Measurements from ENCODE around the gene C17orf78. TPM values are rescaled to one million over a fixed set of nuclear protein-coding genes. Genes with fewer than 3 reads are reported as not detected.
"Not testable (repeated sequence)": the region's sequence is repeated elsewhere in the genome, so short reads cannot be mapped to it uniquely, and the experiment has no call there.

Gene C17orf78
- total RNA-seq (2012; rRNA removed): not detected in 2 replicates

GRCh38 chr17:37375706-37376105, at the start of gene C17orf78:
Gene C17orf78 (plus strand): TSS chr17:37375985. CDS start chr17:37376093, 108 bp downstream.
- Histone ChIP-seq H3K4me2 (ENCODE audit: low read length) (no peak within 1 kb of the TSS), H3K9ac (ENCODE audit: low read depth, low read length) (no peak within 1 kb of the TSS), H3K27me3 (ENCODE audit: control insufficient read depth, insufficient read depth, low read length) (no peaks in the 10 kb centered on the region)

GRCh38 chr17:37327341-37328090, 48.3 kb upstream of the C17orf78 start:
- H3K9ac ChIP-seq (ENCODE audit: low read depth, low read length): no peak overlapping the region
- no peaks in the 10 kb centered on the region for H3K27me3 ChIP-seq (ENCODE audit: control insufficient read depth, insufficient read depth, low read length)
- H3K4me3 ChIP-seq (ENCODE audit: low read length): no peak overlapping the region
- H3K9me3 ChIP-seq (replicated peaks; ENCODE audit: low read length): no peaks in the 10 kb centered on the region
- no peaks in the 10 kb centered on the region for H3K4me1 ChIP-seq (ENCODE audit: control insufficient read depth, insufficient read depth, low read length)
- H3K36me3 ChIP-seq (ENCODE audit: insufficient read depth, low read length): peaks cover 11% of the 10 kb centered on the region
- peak overlapping the region; percentile 7 for H3K4me2 ChIP-seq (ENCODE audit: low read length)

More at GRCh38 chr17:37375706-37376105, at the start of gene C17orf78:
- Histone ChIP-seq H3K36me3 (ENCODE audit: insufficient read depth, low read length) (no peaks in the 10 kb centered on the region), H3K9me3 (replicated peaks; ENCODE audit: low read length) (no peaks in the 10 kb centered on the region), H3K4me1 (ENCODE audit: control insufficient read depth, insufficient read depth, low read length) (no peaks in the 10 kb centered on the region), H3K4me3 (ENCODE audit: low read length) (no peak within 1 kb of the TSS)

GRCh38 chr17:37338847-37339246, 36.9 kb upstream of the C17orf78 start:
- H3K27me3 ChIP-seq (ENCODE audit: control insufficient read depth, insufficient read depth, low read length): no peaks in the 10 kb centered on the region
- no peak overlapping the region for H3K4me3 ChIP-seq (ENCODE audit: low read length)
- peaks cover 3% of the 10 kb centered on the region for H3K36me3 ChIP-seq (ENCODE audit: insufficient read depth, low read length)
- no peak overlapping the region for H3K4me2 ChIP-seq (ENCODE audit: low read length)
- no peak overlapping the region for H3K9ac ChIP-seq (ENCODE audit: low read depth, low read length)
- no peaks in the 10 kb centered on the region for H3K9me3 ChIP-seq (replicated peaks; ENCODE audit: low read length)
- no peaks in the 10 kb centered on the region for H3K4me1 ChIP-seq (ENCODE audit: control insufficient read depth, insufficient read depth, low read length)

- Histone ChIP-seq H3K9me3 (replicated peaks; ENCODE audit: low read length) (no peaks in the 10 kb centered on the region), H3K4me3 (ENCODE audit: low read length) (no peak overlapping the region), H3K4me1 (ENCODE audit: control insufficient read depth, insufficient read depth, low read length) (no peaks in the 10 kb centered on the region), H3K36me3 (ENCODE audit: insufficient read depth, low read length) (peaks cover 3% of the 10 kb centered on the region), H3K9ac (ENCODE audit: low read depth, low read length) (no peak overlapping the region), H3K4me2 (ENCODE audit: low read length) (no peak overlapping the region), H3K27me3 (ENCODE audit: control insufficient read depth, insufficient read depth, low read length) (no peaks in the 10 kb centered on the region)
These were observed 36.5 kb upstream of the C17orf78 start for GRCh38 chr17:37339321-37339720.

GRCh38 chr17:37340804-37341203, 35.0 kb upstream of the C17orf78 start:
- Histone ChIP-seq H3K4me3 (ENCODE audit: low read length) (no peak overlapping the region), H3K9ac (ENCODE audit: low read depth, low read length) (no peak overlapping the region), H3K4me1 (ENCODE audit: control insufficient read depth, insufficient read depth, low read length) (no peaks in the 10 kb centered on the region), H3K4me2 (ENCODE audit: low read length) (no peak overlapping the region), H3K9me3 (replicated peaks; ENCODE audit: low read length) (no peaks in the 10 kb centered on the region), H3K36me3 (ENCODE audit: insufficient read depth, low read length) (peaks cover 3% of the 10 kb centered on the region), H3K27me3 (ENCODE audit: control insufficient read depth, insufficient read depth, low read length) (no peaks in the 10 kb centered on the region)

GRCh38 chr17:37342589-37342988, 33.2 kb upstream of the C17orf78 start:
- H3K4me2 ChIP-seq (ENCODE audit: low read length): no peak overlapping the region
- H3K4me1 ChIP-seq (ENCODE audit: control insufficient read depth, insufficient read depth, low read length): no peaks in the 10 kb centered on the region
- no peaks in the 10 kb centered on the region for H3K27me3 ChIP-seq (ENCODE audit: control insufficient read depth, insufficient read depth, low read length)
- H3K9me3 ChIP-seq (replicated peaks; ENCODE audit: low read length): no peaks in the 10 kb centered on the region
- no peak overlapping the region for H3K4me3 ChIP-seq (ENCODE audit: low read length)
- no peaks in the 10 kb centered on the region for H3K36me3 ChIP-seq (ENCODE audit: insufficient read depth, low read length)
- no peak overlapping the region for H3K9ac ChIP-seq (ENCODE audit: low read depth, low read length)

GRCh38 chr17:37344519-37344918, 31.3 kb upstream of the C17orf78 start:
- Histone ChIP-seq H3K4me1 (ENCODE audit: control insufficient read depth, insufficient read depth, low read length) (no peaks in the 10 kb centered on the region), H3K9ac (ENCODE audit: low read depth, low read length) (no peak overlapping the region), H3K4me2 (ENCODE audit: low read length) (no peak overlapping the region), H3K36me3 (ENCODE audit: insufficient read depth, low read length) (no peaks in the 10 kb centered on the region), H3K9me3 (replicated peaks; ENCODE audit: low read length) (no peaks in the 10 kb centered on the region), H3K27me3 (ENCODE audit: control insufficient read depth, insufficient read depth, low read length) (no peaks in the 10 kb centered on the region), H3K4me3 (ENCODE audit: low read length) (no peak overlapping the region)

- H3K4me1 ChIP-seq (ENCODE audit: control insufficient read depth, insufficient read depth, low read length); H3K9ac ChIP-seq (ENCODE audit: low read depth, low read length); H3K4me3 ChIP-seq (ENCODE audit: low read length); H3K9me3 ChIP-seq (replicated peaks; ENCODE audit: low read length); H3K36me3 ChIP-seq (ENCODE audit: insufficient read depth, low read length); H3K4me2 ChIP-seq (ENCODE audit: low read length); H3K27me3 ChIP-seq (ENCODE audit: control insufficient read depth, insufficient read depth, low read length): not testable (repeated sequence)
These were observed 28.9 kb upstream of the C17orf78 start for GRCh38 chr17:37346863-37347402.

- Histone ChIP-seq H3K4me1 (ENCODE audit: control insufficient read depth, insufficient read depth, low read length) (peaks cover 18% of the 10 kb centered on the region), H3K4me2 (ENCODE audit: low read length) (peak overlapping the region; percentile 90)
- not testable (repeated sequence) for H3K4me3 ChIP-seq (ENCODE audit: low read length); H3K9me3 ChIP-seq (replicated peaks; ENCODE audit: low read length); H3K9ac ChIP-seq (ENCODE audit: low read depth, low read length); H3K36me3 ChIP-seq (ENCODE audit: insufficient read depth, low read length); H3K27me3 ChIP-seq (ENCODE audit: control insufficient read depth, insufficient read depth, low read length)
These were observed 18.8 kb upstream of the C17orf78 start for GRCh38 chr17:37356796-37357569.

GRCh38 chr17:37358098-37358829, 17.5 kb upstream of the C17orf78 start:
- Histone ChIP-seq H3K36me3 (ENCODE audit: insufficient read depth, low read length) (peaks cover 2% of the 10 kb centered on the region), H3K4me1 (ENCODE audit: control insufficient read depth, insufficient read depth, low read length) (peaks cover 18% of the 10 kb centered on the region), H3K9me3 (replicated peaks; ENCODE audit: low read length) (no peaks in the 10 kb centered on the region), H3K27me3 (ENCODE audit: control insufficient read depth, insufficient read depth, low read length) (no peaks in the 10 kb centered on the region), H3K9ac (ENCODE audit: low read depth, low read length) (peak overlapping the region; percentile 92), H3K4me3 (ENCODE audit: low read length) (peak overlapping the region; percentile 88), H3K4me2 (ENCODE audit: low read length) (peak overlapping the region; percentile 90)
